NCI-H526 treated with DMSO at 0.1 percent for 48 hours (cell line): ENCODE data around the gene NCAPG.
"Not testable (repeated sequence)": the region's sequence is repeated elsewhere in the genome, so short reads cannot be mapped to it uniquely, and the experiment has no call there.

Experiments
- DNase-seq: peaks from one replicate; lab custom pipeline; 2025; lab: John Stamatoyannopoulos, UW

The NCAPG gene

GRCh38 chr4:17797808-17798207, 13.0 kb upstream of the NCAPG start:
- no peak for DNase-seq

GRCh38 chr4:17805580-17806155, 5.1 kb upstream of the NCAPG start:
- DNase-seq, result no peak

- no peak for DNase-seq
These were observed 3.3 kb upstream of the NCAPG start for GRCh38 chr4:17807446-17807845.

GRCh38 chr4:17809667-17810066, 1.1 kb upstream of the NCAPG start:
- no peak for DNase-seq

- DNase-seq, result peak; percentile 66
These were observed 362 bp downstream of the NCAPG start for GRCh38 chr4:17811078-17811603.

GRCh38 chr4:17812125-17812524, 1.3 kb downstream of the NCAPG start:
- DNase-seq, result no peak

GRCh38 chr4:17812801-17813200, 2.0 kb downstream of the NCAPG start:
- no peak for DNase-seq

- no peak for DNase-seq
These were observed 3.4 kb downstream of the NCAPG start for GRCh38 chr4:17814140-17814539.

- DNase-seq, result no peak
These were observed 5.4 kb downstream of the NCAPG start for GRCh38 chr4:17816142-17816541.

GRCh38 chr4:17817027-17817426, 6.2 kb downstream of the NCAPG start:
- peak; percentile 6 for DNase-seq

- no peak for DNase-seq
These were observed 13.3 kb downstream of the NCAPG start for GRCh38 chr4:17823871-17824669.

- no peak for DNase-seq
These were observed 35.5 kb downstream of the NCAPG start for GRCh38 chr4:17846266-17846665.

GRCh38 chr4:17850295-17850694, 39.5 kb downstream of the NCAPG start:
- DNase-seq, result not testable (repeated sequence)

- no peak for DNase-seq
These were observed 41.2 kb downstream of the NCAPG start for GRCh38 chr4:17851959-17852358.

GRCh38 chr4:17854036-17854435, 43.3 kb downstream of the NCAPG start:
- no peak for DNase-seq

- no peak for DNase-seq
These were observed 49.1 kb downstream of the NCAPG start for GRCh38 chr4:17859793-17860406.

GRCh38 chr4:17861906-17862305, 51.1 kb downstream of the NCAPG start:
- DNase-seq, result not testable (repeated sequence)

- no peak for DNase-seq
These were observed 55.1 kb downstream of the NCAPG start for GRCh38 chr4:17865866-17866363.

- DNase-seq, result no peak
These were observed 56.0 kb downstream of the NCAPG start for GRCh38 chr4:17866810-17867209.

GRCh38 chr4:17867276-17867675, 56.5 kb downstream of the NCAPG start:
- no peak for DNase-seq

GRCh38 chr4:17869327-17869726, 58.5 kb downstream of the NCAPG start:
- DNase-seq, result no peak

- DNase-seq, result no peak
These were observed 64.8 kb downstream of the NCAPG start for GRCh38 chr4:17875402-17876070.
